GM19351 (cell line): ENCODE measurements around the gene CRYL1.

ENCODE experiments used
- ATAC-seq: cut with Tn5 transposase; IDR thresholded peaks from one replicate; pipeline ENCODE4 v1.9.1; 2021; ENCODE audit warnings: mild to moderate bottlenecking, moderate library complexity; ENCODE audit not compliant: unreplicated experiment

The CRYL1 gene

DNA sequence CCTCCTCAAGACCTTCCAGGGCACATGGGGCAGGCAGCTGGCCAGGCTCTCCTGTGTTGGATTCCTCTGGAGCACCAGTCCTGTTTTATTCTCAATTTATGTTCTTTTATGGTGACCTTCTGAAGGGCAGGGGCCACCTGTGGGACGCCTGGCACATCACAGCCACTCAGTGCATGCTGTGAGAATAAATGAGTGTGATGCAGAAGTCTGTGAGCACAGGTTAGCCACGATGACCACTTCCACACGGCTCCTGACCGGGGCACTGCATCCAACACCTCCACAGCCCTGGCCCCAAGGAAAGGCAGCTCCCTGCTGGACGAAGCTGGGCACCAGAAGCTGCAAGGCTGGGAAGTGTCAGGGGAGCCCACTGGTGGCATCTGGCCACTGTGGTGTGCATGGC lies 122.8 kb downstream of the CRYL1 start:
- ATAC-seq, result no peak

DNA sequence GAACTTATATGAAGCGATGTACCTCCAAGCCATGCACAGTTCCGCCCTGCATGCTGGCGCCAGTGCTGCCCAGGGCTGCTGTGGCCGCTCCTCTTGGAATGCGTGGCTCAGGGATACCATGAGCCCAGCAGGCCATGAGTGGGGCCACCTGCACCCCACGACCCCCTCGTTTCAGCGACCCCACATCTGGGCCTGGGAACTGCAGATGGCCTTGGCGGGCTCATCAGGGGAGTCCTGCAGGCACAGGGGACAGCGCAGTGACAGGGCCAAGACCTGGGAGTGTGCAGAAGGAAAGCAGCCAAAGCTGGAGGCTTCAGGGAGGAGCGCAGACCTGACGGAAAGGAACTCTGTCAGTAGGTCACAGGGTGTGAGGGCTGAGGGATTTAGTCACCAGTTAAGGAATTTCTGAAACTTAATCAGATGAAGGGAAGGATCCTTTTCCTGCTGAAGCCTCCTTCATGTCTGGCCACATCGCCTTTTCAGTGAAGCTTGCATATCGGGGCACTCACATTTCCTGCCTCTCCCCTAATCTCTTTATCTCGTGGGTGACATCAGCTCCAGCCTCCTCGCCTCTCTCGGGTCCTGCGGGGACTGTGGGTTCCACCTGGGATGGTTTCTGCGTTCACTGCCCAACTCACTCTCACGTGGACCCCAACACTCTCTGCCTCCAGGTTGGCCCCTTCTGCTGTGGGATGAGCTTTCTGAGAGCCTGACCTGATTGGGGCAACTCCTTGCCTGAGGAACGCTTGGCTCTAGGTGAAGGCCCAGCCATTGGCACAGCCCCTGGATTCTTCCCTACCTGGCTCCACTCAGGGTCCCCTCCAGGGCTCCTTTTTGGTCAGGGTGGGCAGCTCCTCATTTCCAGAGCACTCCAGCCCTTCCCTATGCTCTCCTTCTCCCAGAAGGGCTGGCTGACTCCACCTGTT lies 123.5 kb downstream of the CRYL1 start:
- no peak for ATAC-seq

DNA sequence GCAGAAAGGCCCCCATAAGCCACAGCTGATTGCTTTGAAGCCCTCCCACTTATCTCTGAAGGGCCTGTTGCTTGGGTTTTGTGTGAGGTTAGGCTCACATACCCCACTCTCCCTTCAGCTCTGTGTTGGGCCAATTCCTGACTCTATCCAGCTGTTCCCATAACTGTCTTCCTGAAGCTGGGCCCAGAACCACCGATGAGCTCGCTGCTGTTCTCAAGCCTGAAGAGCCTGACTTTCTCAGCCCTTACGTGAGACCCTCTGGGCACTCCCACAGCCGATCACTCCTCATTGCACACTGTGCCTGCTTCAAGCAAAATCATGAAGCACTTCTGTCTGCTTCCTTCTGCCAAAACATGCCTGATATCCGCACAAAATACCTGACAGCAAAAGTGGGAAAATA lies 124.1 kb downstream of the CRYL1 start:
- no peak for ATAC-seq

DNA sequence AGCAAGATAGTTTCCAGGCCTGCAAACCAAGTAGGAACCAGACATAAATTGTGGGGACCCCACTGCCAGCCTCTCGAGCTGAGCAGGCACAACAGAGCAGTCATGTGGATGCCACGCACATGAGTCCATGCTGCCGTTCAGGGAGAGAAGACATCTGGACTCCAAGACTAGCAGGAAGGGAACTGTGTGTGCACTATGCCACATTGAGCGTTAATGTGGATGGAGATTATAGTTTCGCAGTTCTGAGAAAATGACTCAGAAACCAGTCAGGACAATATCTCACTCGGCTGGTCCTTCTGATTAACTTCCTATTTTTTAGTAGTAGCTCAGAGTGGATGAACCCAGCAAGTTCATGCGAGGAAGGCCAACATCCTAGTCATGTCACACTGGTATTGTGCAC lies 124.9 kb downstream of the CRYL1 start:
- ATAC-seq, result no peak

DNA sequence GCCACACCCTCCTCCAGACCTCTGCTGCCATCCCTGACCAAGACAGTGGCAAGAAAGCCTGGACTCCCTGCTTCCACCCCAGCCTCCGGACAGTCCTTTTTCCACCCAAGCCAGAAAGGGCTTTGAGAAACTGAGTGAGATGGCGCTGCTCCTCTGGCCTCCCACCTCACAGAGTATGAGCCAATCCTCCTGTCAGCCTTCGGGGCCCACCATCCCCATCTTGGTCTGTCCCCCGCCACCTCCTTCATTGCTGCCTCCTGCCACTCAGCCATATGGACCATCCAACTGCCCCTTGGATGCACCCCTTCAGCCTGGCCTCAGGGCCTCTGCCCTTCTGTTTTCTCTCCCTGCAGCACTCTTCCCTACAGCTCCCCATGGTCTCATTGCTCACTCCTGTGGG lies 125.7 kb downstream of the CRYL1 start:
- ATAC-seq, result no peak

DNA sequence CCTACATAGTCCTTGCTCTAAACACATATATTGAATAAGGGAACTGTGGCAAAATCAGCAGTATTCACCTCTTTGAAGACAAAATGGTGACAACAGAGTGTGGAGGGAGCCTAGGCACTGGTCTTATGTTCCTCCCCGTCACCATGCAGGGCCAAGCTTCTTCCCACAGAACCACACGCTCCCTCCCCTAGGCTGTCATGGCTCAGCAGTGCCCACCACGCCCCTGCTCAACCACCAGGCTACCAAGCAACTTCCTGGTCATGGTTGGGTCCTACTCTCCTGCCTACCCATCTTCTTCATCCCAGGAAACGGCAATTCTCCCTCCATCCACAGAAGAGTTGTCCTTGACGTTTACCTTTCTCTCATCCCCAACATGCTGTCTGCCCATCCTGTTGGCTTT lies 126.1 kb downstream of the CRYL1 start:
- no peak for ATAC-seq

DNA sequence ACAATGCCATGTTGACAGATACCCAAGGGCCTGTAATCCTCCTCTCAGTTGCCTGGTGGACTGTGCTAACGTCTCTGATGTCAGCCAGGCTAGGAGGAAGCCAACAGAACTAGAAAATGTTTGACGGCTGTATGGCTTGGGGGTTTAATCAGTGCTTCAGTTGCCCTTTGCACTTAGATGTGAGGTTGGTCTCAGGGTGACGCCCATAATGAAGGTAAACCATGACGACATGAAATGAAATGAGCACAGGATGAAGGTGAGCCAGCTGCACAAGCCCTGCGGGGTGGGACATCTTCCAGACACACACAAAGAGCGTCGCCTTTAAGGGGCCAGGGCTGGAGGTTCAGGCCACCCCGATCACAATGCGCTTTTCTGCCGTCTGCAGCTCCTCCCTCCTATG lies 127.2 kb downstream of the CRYL1 start:
- no peak for ATAC-seq

DNA sequence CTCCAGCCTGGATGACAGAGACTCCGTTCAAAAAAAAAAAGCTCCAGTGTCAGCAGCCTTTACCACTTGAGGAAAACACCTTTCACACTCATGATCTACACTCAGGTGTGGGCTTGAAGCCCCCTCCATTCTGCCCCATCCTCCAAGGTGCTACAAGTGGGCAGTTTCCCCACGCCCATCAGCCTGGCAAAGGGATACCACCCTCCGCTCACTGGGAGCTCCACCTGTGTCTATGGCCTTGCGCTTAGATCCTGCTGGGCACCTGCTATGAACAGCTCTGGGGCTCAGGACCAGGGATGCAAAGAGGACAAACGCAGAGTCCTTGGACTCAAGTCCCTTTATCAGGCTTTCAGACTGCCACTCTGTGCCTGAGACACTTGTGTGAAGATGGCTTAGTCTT lies 127.8 kb downstream of the CRYL1 start:
- no peak for ATAC-seq

DNA sequence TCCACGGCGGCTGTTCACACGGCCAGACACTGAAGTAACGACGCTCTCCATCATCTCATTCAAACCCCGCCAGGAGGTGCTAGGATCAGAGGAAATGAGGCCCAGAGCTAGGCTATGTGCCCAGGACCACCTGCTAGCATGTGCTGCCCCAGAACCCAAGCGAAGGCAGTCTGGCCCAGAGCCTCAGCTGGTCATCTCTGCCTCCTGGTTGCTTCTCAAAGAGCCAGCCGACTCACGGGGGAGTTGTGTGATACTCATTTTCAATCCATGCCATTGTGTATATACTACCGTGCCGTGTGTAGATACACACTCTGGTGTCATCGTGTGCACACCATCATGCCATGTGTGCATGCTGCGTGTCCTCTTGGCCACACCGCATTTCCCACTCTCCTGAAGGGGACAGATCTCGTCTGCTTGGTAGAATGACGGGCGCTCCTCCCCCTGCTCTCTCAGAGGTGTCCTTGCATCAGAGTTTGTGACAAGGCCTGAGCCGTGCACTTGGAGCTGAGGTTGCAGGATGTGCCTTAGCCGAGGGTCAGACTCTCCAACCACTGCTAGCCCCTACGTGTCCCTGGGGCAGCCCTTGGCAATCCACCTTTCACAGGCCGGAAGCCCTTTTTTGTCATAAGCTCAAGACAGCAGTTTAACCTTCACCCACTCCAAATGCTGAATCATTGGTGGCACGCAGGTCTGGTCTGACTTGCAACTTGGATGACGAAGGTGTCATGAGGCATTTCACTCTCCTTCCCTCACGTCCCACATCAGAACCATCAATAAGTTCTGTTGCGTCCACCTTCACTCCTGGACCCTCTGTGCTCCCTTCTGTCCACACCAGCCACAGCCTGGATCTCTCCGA lies 130.4 kb downstream of the CRYL1 start:
- ATAC-seq, result no peak

DNA sequence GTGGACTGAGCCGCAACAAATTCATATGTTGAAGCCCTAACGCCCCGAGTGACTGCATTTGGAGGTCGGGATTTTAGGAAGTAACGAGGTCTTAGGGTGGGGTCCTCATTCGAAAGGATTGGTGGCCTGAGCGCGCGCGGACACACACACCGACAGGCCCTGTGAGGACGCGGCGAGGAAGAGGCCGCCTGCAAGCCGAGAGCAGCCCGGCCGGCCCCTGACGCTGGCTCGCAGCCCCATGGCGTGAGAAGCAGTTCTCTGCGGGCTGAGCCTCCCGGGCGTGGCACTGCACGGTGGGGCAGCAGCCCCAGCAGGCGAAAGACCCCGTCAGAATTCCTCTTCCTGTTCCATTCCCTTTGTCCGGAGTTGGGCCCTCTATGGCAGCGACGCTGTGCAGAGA lies 131.2 kb downstream of the CRYL1 start:
- ATAC-seq, result no peak

DNA sequence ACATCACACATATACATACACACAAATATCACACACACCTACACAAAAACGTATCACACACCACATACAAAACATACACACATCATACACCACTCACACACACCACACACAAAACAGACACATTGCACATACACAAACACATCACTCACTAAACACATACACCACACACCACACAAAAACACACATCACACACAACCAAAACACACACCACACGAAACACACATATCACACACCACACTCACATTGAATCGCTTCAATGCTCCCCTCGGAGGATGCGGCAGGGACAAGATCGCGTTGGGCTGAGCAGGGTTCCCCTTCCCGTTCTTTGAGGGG lies 131.5 kb downstream of the CRYL1 start:
- no peak for ATAC-seq

DNA sequence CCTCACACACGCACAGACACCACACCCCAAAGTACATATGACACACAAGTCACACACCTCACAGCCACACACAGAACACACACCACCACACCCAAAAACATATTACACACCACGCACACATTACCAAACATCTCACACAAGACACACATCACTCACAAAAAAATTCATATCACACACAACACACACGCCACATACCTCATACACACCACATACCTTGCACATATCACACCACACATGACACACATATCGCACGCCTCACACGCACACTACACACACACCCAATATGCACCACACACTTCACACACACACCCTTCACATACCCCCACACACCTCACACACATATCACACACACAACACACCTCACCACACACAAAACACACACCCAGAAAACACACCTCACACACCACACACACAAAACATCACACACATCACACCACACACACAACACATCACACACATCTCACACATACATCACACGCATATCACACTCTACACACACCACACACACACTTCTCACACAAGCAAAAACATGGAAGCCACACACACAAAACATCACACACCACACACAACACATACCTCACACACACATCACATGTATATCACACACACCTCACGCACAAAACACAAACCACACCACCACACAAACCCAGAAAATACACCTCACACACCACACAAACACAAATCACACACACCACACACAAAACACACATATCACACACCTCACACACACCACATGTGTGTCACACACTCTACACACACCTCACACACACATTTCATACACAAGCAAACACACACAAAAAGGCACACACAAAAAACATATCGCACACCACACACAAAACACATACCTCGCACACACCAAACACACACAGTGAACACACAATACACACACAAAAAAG lies 132.1 kb downstream of the CRYL1 start:
- no peak for ATAC-seq

DNA sequence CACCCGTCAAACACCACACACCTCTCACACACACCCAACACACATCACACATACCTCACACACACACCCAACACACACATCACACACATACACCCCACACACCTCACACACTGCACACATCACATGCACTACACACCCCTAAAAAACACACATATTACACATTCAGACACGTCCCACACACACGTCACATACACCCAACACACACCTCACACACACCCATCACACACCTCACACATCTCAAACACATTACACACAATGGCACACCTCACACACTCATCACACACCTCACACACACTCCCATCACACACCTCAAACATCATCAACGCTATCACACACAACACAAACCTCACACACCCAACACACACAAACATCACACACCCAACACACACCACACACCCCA lies 133.1 kb downstream of the CRYL1 start:
- ATAC-seq, result no peak

DNA sequence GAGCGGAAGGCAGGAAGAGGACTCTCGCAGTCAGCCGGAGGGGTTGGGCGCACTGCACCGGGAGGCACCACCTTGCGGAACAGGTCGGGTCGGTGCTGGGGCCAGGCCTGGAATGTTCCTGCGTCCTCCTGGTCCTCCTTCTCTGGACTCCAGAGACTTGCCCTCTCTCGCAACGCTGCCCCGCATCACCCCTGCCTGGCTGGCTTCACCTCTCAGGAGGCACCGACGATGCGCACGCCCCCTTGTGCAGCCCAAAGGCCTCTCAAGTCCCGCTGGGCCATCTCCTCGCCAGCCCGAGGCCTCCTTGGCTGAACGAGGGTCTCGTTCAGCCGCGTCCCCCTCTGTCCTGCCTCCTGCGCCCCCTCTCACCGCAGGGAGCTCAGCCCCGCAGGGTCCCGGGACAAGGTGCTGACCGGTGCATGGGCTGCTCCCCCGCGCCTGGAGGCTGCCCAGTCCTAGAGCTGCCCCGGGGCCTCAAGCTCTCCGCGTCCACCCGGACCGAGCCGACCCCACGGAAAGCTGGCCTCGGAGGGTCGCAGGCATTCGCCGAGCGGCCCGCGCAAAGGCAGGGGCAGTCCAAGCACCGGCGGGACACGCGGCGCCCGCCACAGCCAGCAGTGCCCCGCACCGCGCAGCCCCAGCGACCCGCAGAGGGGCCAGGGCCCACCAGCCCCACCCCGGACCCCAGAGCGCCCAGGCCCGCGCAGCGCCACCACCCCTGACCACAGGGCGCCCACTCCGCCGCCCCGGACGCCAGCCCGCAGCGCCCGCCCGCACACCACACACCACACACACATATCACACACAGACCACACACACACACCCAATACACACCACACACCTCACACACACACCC lies 133.8 kb downstream of the CRYL1 start:
- ATAC-seq, result no peak

DNA sequence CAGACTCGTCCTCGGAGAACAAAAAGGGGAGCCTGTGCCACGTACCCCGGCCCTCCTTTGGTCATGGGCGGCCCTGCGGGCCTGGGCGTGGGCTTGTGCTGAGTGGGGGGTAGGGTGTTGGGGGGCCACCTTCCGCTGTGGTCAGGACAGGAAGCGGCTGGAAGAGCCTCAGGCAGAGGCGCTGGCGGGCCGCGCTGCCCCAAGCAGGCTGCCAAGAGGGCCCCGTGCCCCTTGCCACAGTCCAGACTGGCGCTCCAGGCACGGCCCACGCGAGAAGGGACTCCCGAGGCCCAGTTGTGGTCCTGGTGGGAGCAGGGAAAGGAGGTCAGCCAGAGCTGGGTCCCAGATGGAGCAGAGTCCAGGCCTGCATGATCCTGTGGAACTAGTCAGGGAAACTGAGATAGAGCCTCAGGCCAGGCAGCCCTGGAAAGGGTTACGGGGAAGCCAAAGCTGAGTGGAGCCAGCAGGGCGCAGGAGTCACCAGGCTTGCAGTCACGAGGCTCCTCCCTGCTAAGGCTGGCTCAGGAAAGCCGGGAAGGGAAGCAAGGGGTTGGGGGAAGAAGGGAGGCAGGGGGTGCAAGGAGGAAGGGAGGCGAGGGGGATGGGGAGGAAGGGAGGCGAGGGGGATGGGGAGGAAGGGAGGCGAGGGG lies 135.0 kb downstream of the CRYL1 start:
- no peak for ATAC-seq

DNA sequence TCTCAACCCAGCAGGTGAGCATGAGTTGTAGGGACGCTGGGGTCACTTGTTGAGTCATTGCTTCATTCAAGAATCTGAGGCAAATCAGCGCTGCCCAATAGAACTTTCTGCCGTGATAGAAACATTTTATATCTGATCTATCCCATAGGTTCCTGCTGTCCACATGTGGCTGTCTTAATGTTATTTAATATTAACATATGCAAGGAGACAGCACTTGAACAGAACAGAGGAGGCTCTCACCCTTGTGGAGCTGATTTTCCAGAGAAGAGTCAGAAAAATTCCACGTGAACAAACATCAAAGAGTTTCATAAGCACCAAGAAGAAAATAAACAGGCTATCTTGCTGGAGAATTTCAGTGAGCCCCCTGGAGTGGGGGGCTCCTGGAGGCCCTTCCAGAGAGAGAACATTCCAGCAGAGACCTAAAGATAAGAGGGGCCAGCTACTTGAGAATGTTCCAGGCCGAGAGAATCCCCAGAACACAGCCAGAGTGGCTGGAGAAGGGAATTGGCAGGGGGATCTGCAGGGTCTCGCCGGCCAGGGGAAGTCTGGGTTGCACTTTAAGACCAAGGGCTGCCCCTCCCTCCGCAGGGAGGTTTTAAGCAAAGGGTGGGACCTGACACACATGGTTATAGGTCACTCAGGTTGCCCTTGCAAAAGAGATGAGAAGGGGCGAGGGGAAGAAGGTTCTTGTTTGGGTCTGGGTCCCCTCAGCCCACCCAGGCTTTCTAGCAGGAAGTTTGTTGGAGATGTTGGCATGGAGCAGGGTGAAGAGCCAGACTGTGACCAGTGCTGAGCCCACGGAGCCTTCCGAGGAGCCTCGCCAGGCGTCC lies 135.7 kb downstream of the CRYL1 start:
- no peak for ATAC-seq

DNA sequence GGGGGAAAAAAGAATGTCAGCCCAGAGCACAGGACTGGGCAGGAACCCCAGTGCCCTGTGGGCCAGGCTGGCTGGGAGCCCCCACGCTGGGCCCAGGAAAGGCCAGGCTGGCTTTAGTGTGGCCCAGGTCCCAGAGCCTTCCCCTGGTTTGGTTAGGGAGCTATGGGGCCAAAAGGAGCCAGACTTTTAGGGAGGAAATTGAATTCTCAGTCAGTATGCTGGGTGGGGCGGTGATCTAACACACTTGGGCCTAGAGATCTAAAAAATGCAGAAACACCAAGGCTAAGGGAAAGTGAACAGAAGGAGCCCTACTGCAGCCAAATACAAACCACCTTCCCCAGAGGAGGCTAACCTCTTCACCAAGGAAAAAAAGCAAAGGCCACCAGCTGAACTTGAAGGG lies 137.5 kb downstream of the CRYL1 start:
- no peak for ATAC-seq

DNA sequence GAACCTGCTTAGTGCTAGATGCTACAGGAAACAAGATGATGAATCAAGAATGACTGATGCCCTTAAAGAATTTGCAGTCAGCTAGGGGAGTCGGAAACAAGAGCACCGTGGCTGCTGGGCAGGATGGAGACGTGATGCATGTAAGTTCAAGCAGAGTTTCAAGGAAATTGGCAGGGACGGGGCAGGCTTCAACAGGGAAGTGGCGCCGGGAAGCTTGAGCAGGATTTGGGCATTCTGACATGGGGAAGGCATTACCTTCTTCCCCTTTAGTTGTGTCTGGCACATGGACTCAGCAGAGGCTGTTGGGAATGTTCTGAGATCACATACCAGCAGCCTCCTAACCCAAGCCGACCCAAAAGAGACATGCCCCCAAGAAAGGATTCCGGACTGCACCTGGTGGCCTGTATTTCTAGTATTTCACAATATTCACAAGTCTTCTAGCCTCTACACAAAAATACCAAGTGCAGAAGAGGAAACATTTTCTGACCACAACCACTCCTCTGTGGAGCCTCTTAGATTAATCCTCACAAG lies 138.2 kb downstream of the CRYL1 start:
- no peak for ATAC-seq

DNA sequence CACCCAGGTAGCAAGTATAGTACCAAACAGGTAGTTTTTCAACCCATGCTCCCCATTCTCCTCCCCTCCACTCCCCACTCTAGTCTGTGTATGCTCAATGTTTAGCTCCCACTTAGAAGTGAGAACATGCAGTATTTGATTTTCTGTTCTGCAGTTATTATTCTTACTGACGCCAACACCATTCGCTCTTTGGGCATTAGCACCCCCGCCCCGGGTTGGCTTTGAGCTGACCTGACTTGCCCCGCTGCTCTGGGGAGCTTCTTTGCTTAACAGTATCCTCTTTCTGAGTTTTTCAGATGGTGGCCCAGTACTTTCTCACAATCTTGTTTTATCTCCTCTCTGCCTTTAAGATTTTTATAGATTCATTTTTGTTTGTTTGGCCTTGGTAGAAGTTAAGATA lies 138.7 kb downstream of the CRYL1 start:
- no peak for ATAC-seq
